Gastroesophageal sphincter (tissue), 4 donors: Measurements from ENCODE around the gene GOLGA5. TPM values are rescaled to one million over a fixed set of nuclear protein-coding genes. Genes with fewer than 3 reads are reported as not detected.

ENCODE experiments used
- ATAC-seq: fragments of 150-250 bp; one replicate; pipeline ENCODE4 v1.9.1; 2016; ENCODE audit warnings: mild to moderate bottlenecking, moderate library complexity
- H3K27ac ChIP-seq, 4 donors: fragments of 200-600 bp; sonication (generic) in 3 of 4; 1 replicate in 3 of 4; 2 replicates in 1 of 4; pipeline ENCODE4 v1.5.1; 2016 to 2019
- H3K27me3 ChIP-seq: fragments of 200-600 bp; sonication (generic); one replicate; pipeline ENCODE4 v1.5.1; 2019
- H3K36me3 ChIP-seq, 2 donors: fragments of 200-600 bp; sonication (generic); one replicate each; pipeline ENCODE4 v1.5.1; 2019; ENCODE audit warnings: control low read depth in 1 of 2
- H3K4me1 ChIP-seq, 3 donors: fragments of 200-600 bp; sonication (generic); 1 replicate in 2 of 3; 2 replicates in 1 of 3; pipeline ENCODE4 v1.5.1; 2016 to 2019; ENCODE audit warnings: control low read depth in 2 of 3
- H3K4me3 ChIP-seq, 2 donors: fragments of 200-600 bp; sonication (generic); one replicate each; pipeline ENCODE4 v1.5.1; 2019; ENCODE audit warnings: mild to moderate bottlenecking in 1 of 2, moderate library complexity in 1 of 2
- H3K9me3 ChIP-seq, 3 donors: fragments of 200-600 bp; sonication (generic); one replicate each; pipeline ENCODE4 v1.5.1; 2017 to 2019; ENCODE audit warnings: control low read depth in 2 of 3
- EP300 ChIP-seq: sonication (generic); formaldehyde crosslinking; IDR thresholded peaks from one replicate; pipeline ENCODE4 v1.6.1; 2017; ENCODE audit warnings: antibody characterized with exemption, mild to moderate bottlenecking
- POLR2A ChIP-seq, 2 donors: fragments of 450-650 bp; IDR thresholded peaks; one replicate each; pipeline ENCODE4 v1.6.1; 2017; ENCODE audit warnings: antibody characterized with exemption in 2 of 2, mild to moderate bottlenecking in 2 of 2, moderate library complexity in 1 of 2
- POLR2AphosphoS5 ChIP-seq: sonication (generic); formaldehyde crosslinking; IDR thresholded peaks from one replicate; pipeline ENCODE4 v1.6.1; 2017; ENCODE audit warnings: antibody characterized with exemption
- WGBS, 2 donors: methylation state at CpG; one replicate each; pipeline ENCODE4 v1.1.5; 2018; ENCODE audit warnings: low coverage in 1 of 2; 5-methylcytosine and 5-hydroxymethylcytosine counted together
- total RNA-seq, 4 donors: library from RNA; depleted of rRNA; stranded (reverse); fragments of >200 nt; gene quantifications; one replicate each; pipeline ENCODE4 v1.1.0, GENCODE V29; 2016
- TF ChIP-seq, protein P1 (sequence below), 4 experiments: fragments of 200-600 bp in 2 of 4; fragments of 450-650 bp in 2 of 4; sonication (generic) in 1 of 4; IDR thresholded peaks; one replicate each; pipeline ENCODE4 v1.5.1; 2017 to 2019; ENCODE audit warnings: antibody characterized with exemption in 4 of 4, mild to moderate bottlenecking in 2 of 4, moderate library complexity in 2 of 4

The GOLGA5 gene
- total RNA-seq, 4 donors from 2014 or later = 27.6 to 41.7 (median 36.7) TPM

DNA sequence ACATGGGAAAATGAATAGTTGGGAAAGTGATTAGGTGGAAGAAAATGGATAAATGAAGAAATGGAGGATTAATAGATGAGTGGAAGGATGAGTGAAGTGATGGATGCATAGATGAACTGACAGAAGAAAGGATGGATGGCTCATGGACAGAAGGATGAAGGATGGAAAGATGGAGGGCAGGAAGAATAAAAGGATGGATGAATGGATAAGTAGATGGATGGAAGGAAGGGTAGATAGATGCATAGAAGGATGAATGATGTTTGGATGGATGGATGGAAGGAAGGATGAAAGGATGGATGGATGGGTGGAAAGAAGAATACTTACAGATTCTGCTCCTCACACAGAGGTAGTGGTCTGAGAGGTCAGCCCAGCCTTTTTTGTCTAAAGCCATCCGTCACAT, 93.1 kb downstream of the GOLGA5 start:
- 89% methylated on average over 1 of the region's 1 CpG for WGBS, 2 donors
- H3K4me1 ChIP-seq = no peaks in the 10 kb centered on the region
- H3K36me3 ChIP-seq = no peaks in the 10 kb centered on the region
- H3K27me3 ChIP-seq = peaks cover 19% of the 10 kb centered on the region
- H3K4me3 ChIP-seq = no peak overlapping the region
- H3K27ac ChIP-seq = no peak overlapping the region
- TF ChIP-seq POLR2A (IDR thresholded peaks at IDR 0.05) = no peak
- no peak for ATAC-seq
- H3K9me3 ChIP-seq = peaks cover 0 to 9% (median 0%) of the 10 kb centered on the region in 3 donors

DNA sequence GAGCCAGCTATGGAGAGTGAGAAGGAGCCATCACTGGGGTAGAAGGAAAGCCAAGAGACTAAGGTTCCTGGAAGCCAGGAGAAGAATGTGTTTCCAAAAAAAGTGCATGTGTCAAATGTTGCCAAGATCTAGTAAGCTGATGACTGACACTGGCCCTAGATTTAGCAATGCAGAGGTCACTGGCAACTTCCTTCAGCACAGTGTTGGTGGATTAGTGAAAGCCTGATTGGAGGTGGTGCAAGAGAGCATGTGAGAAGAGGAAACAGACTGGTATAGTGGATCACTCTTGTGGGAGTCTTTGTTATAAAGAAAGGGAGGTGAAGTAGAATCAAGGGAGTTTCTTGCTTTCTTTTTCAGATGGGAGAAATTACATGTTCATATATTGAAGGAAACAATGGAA, 94.8 kb downstream of the GOLGA5 start:
- Histone ChIP-seq H3K9me3 (peaks cover 0 to 21% (median 0%) of the 10 kb centered on the region in 3 donors), H3K36me3 (no peaks in the 10 kb centered on the region), H3K4me1 (no peaks in the 10 kb centered on the region), H3K4me3 (no peak overlapping the region), H3K27ac (no peak overlapping the region), H3K27me3 (peaks cover 19% of the 10 kb centered on the region)
- no peak for TF ChIP-seq EP300
- TF ChIP-seq, protein P1, sequence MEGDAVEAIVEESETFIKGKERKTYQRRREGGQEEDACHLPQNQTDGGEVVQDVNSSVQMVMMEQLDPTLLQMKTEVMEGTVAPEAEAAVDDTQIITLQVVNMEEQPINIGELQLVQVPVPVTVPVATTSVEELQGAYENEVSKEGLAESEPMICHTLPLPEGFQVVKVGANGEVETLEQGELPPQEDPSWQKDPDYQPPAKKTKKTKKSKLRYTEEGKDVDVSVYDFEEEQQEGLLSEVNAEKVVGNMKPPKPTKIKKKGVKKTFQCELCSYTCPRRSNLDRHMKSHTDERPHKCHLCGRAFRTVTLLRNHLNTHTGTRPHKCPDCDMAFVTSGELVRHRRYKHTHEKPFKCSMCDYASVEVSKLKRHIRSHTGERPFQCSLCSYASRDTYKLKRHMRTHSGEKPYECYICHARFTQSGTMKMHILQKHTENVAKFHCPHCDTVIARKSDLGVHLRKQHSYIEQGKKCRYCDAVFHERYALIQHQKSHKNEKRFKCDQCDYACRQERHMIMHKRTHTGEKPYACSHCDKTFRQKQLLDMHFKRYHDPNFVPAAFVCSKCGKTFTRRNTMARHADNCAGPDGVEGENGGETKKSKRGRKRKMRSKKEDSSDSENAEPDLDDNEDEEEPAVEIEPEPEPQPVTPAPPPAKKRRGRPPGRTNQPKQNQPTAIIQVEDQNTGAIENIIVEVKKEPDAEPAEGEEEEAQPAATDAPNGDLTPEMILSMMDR (IDR thresholded peaks at IDR 0.05) = no peak
- TF ChIP-seq POLR2A (IDR thresholded peaks at IDR 0.05) = no peak
- no peak for TF ChIP-seq POLR2AphosphoS5
- ATAC-seq = no peak

Other genes starting within 250 kb of the GOLGA5 start
- 100 to 1,000 TPM in 2 of 4 donors, 10 to 100 TPM in 2; 38.1 to 132 (median 91.6) TPM for gene LGMN, start 45.7 kb upstream of the GOLGA5 start, total RNA-seq
- 1 to 10 TPM in 3 of 4 donors, not detected in 1; 1.8 TPM for gene CHGA, start 128.8 kb downstream of the GOLGA5 start, total RNA-seq